Muscle layer of duodenum (tissue), 2 donors: ENCODE data around the gene GNAI3.

ENCODE experiments used
- H3K27ac ChIP-seq: one replicate; pipeline ENCODE4 v1.7.0; 2013; ENCODE audit warnings: mild to moderate bottlenecking, low read length
- H3K27me3 ChIP-seq: one replicate; pipeline ENCODE4 v1.7.0; 2013; ENCODE audit warnings: low read depth, mild to moderate bottlenecking, control low read depth, low read length
- H3K36me3 ChIP-seq, 2 donors: one replicate each; pipeline ENCODE4 v1.7.0; 2013; ENCODE audit warnings: low read length in 2 of 2, control low read depth in 1 of 2, mild to moderate bottlenecking in 1 of 2; ENCODE audit not compliant: insufficient read depth in 2 of 2, control insufficient read depth in 1 of 2
- H3K4me1 ChIP-seq, 2 donors: one replicate each; pipeline ENCODE4 v1.7.0; 2013; ENCODE audit warnings: low read length in 2 of 2, mild to moderate bottlenecking in 2 of 2, control low read depth in 1 of 2, moderate library complexity in 1 of 2; ENCODE audit not compliant: insufficient read depth in 2 of 2, control insufficient read depth in 1 of 2
- H3K4me3 ChIP-seq, 2 donors: one replicate each; pipeline ENCODE4 v1.7.0; 2013; ENCODE audit warnings: low read length in 2 of 2, low read depth in 1 of 2, mild to moderate bottlenecking in 1 of 2
- H3K9me3 ChIP-seq, 2 donors: one replicate each; pipeline ENCODE4 v1.7.0; 2013; ENCODE audit warnings: low read length in 2 of 2, control low read depth in 1 of 2, mild to moderate bottlenecking in 1 of 2; ENCODE audit not compliant: control insufficient read depth in 1 of 2
- donor health status: healthy.

The GNAI3 gene

GRCh38 chr1:109584766-109585165, 36.4 kb downstream of the GNAI3 start:
- Histone ChIP-seq H3K9me3 (no peaks in the 10 kb centered on the region), H3K4me3 (no peak overlapping the region), H3K4me1 (no peaks in the 10 kb centered on the region), H3K27me3 (no peaks in the 10 kb centered on the region), H3K27ac (no peak overlapping the region), H3K36me3 (peaks cover 49 to 63% of the 10 kb centered on the region in 2 donors)

DNA sequence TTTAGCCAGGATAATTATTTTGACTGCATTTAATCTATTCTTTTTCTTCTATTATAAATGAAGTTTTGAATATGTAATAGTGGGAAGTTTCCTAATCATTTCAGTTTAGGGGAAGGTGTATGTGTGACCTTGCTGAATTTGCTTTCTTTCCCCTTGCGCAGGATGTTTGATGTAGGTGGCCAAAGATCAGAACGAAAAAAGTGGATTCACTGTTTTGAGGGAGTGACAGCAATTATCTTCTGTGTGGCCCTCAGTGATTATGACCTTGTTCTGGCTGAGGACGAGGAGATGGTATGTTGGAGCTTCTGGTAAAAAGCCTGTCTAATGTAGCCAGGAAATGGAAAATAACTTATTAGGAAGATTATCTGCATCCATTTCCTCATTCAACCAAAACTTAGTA, 37.6 kb downstream of the GNAI3 start:
- H3K36me3 ChIP-seq: peaks cover 44 to 64% of the 10 kb centered on the region in 2 donors
- H3K9me3 ChIP-seq: no peaks in the 10 kb centered on the region
- no peaks in the 10 kb centered on the region for H3K27me3 ChIP-seq
- H3K27ac ChIP-seq: no peak overlapping the region
- H3K4me1 ChIP-seq: no peaks in the 10 kb centered on the region
- H3K4me3 ChIP-seq: no peak overlapping the region

- H3K9me3 ChIP-seq: no peaks in the 10 kb centered on the region
- H3K27ac ChIP-seq: no peak overlapping the region
- H3K4me3 ChIP-seq: no peak overlapping the region
- no peaks in the 10 kb centered on the region for H3K27me3 ChIP-seq
- H3K36me3 ChIP-seq: peaks cover 60 to 69% of the 10 kb centered on the region in 2 donors
- no peaks in the 10 kb centered on the region for H3K4me1 ChIP-seq
Observed at GRCh38 chr1:109589177-109589576, 40.8 kb downstream of the GNAI3 start.

DNA sequence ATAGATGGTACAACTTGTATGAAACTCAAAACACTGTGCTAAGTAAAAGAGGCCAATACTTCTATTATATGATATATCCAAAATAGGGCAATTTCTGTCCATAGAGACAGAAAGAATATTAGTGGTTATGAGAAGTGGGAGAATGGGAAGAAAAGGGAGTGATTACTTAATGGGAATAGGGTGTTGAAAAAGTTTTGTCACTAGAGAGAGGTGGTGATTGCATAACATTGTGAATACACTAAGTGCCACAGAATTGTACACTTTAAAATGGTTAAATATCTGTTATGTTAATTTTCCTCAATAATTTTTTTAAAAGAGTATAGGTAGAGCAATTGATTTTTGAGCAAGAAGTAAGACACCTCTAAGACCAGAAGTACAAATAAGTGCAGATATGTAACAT, 41.3 kb downstream of the GNAI3 start:
- Histone ChIP-seq H3K36me3 (peaks cover 57 to 66% of the 10 kb centered on the region in 2 donors), H3K27me3 (no peaks in the 10 kb centered on the region), H3K9me3 (no peaks in the 10 kb centered on the region), H3K27ac (no peak overlapping the region), H3K4me1 (no peaks in the 10 kb centered on the region), H3K4me3 (no peak overlapping the region)

- Histone ChIP-seq H3K4me1 (no peaks in the 10 kb centered on the region), H3K9me3 (no peaks in the 10 kb centered on the region), H3K36me3 (peaks cover 41 to 51% of the 10 kb centered on the region in 2 donors), H3K27me3 (no peaks in the 10 kb centered on the region), H3K27ac (no peak overlapping the region), H3K4me3 (no peak overlapping the region)
Observed at GRCh38 chr1:109592916-109593315, 44.5 kb downstream of the GNAI3 start.

- no peaks in the 10 kb centered on the region for H3K9me3 ChIP-seq
- peaks cover 33 to 41% of the 10 kb centered on the region in 2 donors for H3K36me3 ChIP-seq
- H3K4me1 ChIP-seq: no peaks in the 10 kb centered on the region
- H3K27me3 ChIP-seq: no peaks in the 10 kb centered on the region
- H3K27ac ChIP-seq: no peak overlapping the region
- no peak overlapping the region for H3K4me3 ChIP-seq
Observed at GRCh38 chr1:109595531-109595930, 47.1 kb downstream of the GNAI3 start.

DNA sequence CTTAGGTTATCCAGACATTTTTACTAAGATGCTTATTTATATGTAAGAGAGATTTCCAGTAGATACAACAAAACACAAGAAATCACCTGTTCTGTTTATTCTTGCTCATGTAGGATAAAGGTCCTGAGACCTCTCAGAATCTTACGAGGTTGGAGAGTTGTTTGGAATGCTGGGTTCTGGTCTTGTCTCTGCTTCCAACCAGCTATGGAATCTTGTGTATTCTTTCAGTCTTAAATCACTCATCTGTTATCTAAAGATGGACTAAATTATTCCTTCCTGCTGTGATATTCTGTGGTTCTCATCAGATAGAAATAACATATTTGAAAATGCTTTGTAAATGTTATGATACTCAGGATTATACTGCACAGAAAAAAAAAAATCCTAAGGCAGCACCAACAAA, 49.7 kb downstream of the GNAI3 start:
- Histone ChIP-seq H3K4me3 (no peak overlapping the region), H3K27ac (no peak overlapping the region), H3K4me1 (no peaks in the 10 kb centered on the region), H3K9me3 (no peaks in the 10 kb centered on the region), H3K36me3 (peaks cover 10 to 20% of the 10 kb centered on the region in 2 donors), H3K27me3 (no peaks in the 10 kb centered on the region)

DNA sequence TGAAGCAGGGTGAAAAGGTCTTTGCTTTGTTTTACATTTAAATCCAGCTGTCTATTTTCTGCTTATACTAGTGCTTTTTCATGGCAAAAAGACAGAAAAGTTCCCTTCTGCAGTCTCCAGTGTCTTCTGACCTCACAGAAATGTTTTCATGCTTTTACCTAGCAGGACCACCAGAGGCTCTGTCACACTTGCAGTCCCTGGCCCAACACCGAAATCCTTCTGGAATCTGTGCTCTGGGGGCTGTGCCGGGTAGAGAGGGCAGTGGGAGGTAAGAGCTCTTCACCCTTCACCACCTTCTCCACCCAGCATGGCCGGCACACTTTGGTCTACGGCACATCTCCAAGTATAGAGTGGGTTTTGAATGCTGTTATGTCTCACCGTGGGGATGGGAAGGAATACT, 50.2 kb downstream of the GNAI3 start:
- no peak overlapping the region for H3K4me3 ChIP-seq
- H3K9me3 ChIP-seq: no peaks in the 10 kb centered on the region
- no peaks in the 10 kb centered on the region for H3K27me3 ChIP-seq
- H3K27ac ChIP-seq: no peak overlapping the region
- H3K4me1 ChIP-seq: no peaks in the 10 kb centered on the region
- peaks cover 8 to 15% of the 10 kb centered on the region in 2 donors for H3K36me3 ChIP-seq

- no peaks in the 10 kb centered on the region for H3K36me3 ChIP-seq
- no peak overlapping the region for H3K4me3 ChIP-seq
- H3K27me3 ChIP-seq: no peaks in the 10 kb centered on the region
- no peaks in the 10 kb centered on the region for H3K4me1 ChIP-seq
- H3K27ac ChIP-seq: no peak overlapping the region
- no peaks in the 10 kb centered on the region for H3K9me3 ChIP-seq
Observed at GRCh38 chr1:109603229-109603628, 54.8 kb downstream of the GNAI3 start.

GRCh38 chr1:109605381-109605780, 57.0 kb downstream of the GNAI3 start:
- Histone ChIP-seq H3K4me3 (no peak overlapping the region), H3K4me1 (no peaks in the 10 kb centered on the region), H3K36me3 (no peaks in the 10 kb centered on the region), H3K27ac (no peak overlapping the region), H3K27me3 (no peaks in the 10 kb centered on the region), H3K9me3 (no peaks in the 10 kb centered on the region)

GRCh38 chr1:109609881-109610280, 61.5 kb downstream of the GNAI3 start:
- no peak overlapping the region for H3K4me3 ChIP-seq
- H3K9me3 ChIP-seq: no peaks in the 10 kb centered on the region

DNA sequence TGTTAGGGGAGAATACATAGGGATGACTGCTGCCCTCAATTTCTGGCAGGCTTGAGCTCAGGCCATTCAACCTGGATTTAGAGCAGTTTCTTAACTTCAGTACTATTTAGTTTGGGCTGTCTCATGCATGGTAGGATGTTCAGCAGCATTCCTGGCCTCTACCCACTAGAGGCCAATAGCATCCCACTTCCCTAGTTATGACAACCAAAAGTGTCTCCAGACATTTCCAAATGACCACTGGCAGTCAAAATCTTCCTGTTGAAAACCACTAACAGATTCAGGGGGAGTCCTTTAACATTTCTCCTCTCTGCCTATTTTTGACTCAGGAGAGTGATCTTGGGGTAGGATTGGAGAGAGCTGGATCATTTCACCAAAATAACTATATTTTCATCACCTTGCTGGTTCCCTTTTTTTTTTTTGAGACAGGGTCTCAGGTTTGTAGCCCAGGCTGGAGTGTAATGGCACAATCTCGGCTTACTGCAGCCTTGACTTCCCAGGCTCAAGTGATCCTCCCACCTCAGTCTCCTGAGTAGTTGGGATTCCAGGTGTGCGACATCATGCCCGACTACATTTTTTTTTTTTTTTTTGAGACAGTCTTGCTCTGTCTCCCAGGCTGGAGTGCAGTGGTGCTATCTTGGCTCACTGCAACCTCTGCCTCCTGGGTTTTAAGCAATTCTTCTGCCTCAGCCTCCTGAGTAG, 62.3 kb downstream of the GNAI3 start:
- no peak overlapping the region for H3K27ac ChIP-seq
- H3K4me3 ChIP-seq: no peak overlapping the region
- H3K27me3 ChIP-seq: no peaks in the 10 kb centered on the region
- H3K4me1 ChIP-seq: peaks cover 0 to 3% of the 10 kb centered on the region in 2 donors
- H3K9me3 ChIP-seq: no peaks in the 10 kb centered on the region
- no peaks in the 10 kb centered on the region for H3K36me3 ChIP-seq

More at GRCh38 chr1:109609881-109610280, 61.5 kb downstream of the GNAI3 start:
- Histone ChIP-seq H3K4me1 (peaks cover 0 to 3% of the 10 kb centered on the region in 2 donors), H3K27ac (no peak overlapping the region), H3K27me3 (no peaks in the 10 kb centered on the region), H3K36me3 (no peaks in the 10 kb centered on the region)
